CD4-positive, alpha-beta T cell treated with Interleukin-6 for 4 hours (primary cell): ENCODE measurements around the gene ELOVL5.

Experiments used
- DNase-seq: peaks from one replicate; pipeline ENCODE4 v3.0.0-alpha.2; 2020; ENCODE audit warnings: mixed read lengths

The ELOVL5 gene

GRCh38 chr6:53233309-53233708, 115.4 kb downstream of the ELOVL5 start:
- no peak for DNase-seq

GRCh38 chr6:53230775-53231467, 117.8 kb downstream of the ELOVL5 start:
- no peak for DNase-seq

GRCh38 chr6:53227847-53228246, 120.9 kb downstream of the ELOVL5 start:
- DNase-seq = no peak

GRCh38 chr6:53220605-53221004, 128.1 kb downstream of the ELOVL5 start:
- no peak for DNase-seq
